Endothelial cell of umbilical vein (primary cell): Measurements from ENCODE around the gene C6orf89.

Source experiments
- EZH2 ChIP-seq: IDR thresholded peaks from 2 replicates; pipeline ENCODE4 v1.6.1; 2012; ENCODE audit warnings: borderline replicate concordance, low read depth, mild to moderate bottlenecking, moderate library complexity, low read length, inconsistent platforms; ENCODE audit not compliant: severe bottlenecking
- POLR2A ChIP-seq: IDR thresholded peaks from 2 replicates; pipeline ENCODE4 v1.6.1; 2012; ENCODE audit warnings: low read depth, mild to moderate bottlenecking, control low read depth, low read length
- POLR2AphosphoS5 ChIP-seq: IDR thresholded peaks from 2 replicates; pipeline ENCODE4 v1.6.1; 2012; ENCODE audit warnings: low read depth, mild to moderate bottlenecking, control low read depth, low read length, moderate library complexity; ENCODE audit not compliant: insufficient read depth
- TF ChIP-seq, protein P1 (sequence below), 2 donors: IDR thresholded peaks; 1 replicate in 1 of 2; 2 replicates in 1 of 2; pipeline ENCODE4 v1.5.1; 2011; ENCODE audit warnings: low read length in 2 of 2, mild to moderate bottlenecking in 2 of 2, moderate library complexity in 2 of 2, control low read depth in 1 of 2, inconsistent platforms in 1 of 2, low read depth in 1 of 2; ENCODE audit not compliant: insufficient read depth in 1 of 2; ENCODE audit errors: extremely low read depth in 1 of 2

DNA sequence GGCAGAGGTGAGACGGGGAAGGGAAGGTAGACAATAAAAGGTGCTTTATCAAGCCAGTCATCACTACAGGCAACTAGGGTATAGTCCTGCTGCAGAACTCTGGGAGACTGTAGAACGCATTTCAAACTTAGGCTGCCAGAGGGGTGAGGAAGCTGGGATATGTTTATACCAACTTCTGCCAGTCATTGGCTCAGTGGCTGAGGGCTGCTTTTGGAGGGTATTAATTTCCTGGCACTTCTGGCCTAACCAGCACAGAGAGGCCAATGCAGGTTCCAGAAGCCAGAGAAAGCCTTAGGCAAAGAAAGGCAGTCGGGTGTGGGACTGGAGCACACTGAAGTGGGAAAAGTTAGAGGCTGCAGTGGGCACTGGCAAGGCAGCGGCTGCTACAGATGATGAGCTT, 42.6 kb upstream of the C6orf89 start:
- TF ChIP-seq, protein P1, sequence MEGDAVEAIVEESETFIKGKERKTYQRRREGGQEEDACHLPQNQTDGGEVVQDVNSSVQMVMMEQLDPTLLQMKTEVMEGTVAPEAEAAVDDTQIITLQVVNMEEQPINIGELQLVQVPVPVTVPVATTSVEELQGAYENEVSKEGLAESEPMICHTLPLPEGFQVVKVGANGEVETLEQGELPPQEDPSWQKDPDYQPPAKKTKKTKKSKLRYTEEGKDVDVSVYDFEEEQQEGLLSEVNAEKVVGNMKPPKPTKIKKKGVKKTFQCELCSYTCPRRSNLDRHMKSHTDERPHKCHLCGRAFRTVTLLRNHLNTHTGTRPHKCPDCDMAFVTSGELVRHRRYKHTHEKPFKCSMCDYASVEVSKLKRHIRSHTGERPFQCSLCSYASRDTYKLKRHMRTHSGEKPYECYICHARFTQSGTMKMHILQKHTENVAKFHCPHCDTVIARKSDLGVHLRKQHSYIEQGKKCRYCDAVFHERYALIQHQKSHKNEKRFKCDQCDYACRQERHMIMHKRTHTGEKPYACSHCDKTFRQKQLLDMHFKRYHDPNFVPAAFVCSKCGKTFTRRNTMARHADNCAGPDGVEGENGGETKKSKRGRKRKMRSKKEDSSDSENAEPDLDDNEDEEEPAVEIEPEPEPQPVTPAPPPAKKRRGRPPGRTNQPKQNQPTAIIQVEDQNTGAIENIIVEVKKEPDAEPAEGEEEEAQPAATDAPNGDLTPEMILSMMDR (IDR thresholded peaks at IDR 0.05; ENCODE audit: extremely low read depth in 1 of 2, insufficient read depth in 1 of 2, low read depth in 1 of 2, low read length in 2 of 2) = no peak
- TF ChIP-seq POLR2AphosphoS5 (no peak), EZH2 (no peak), POLR2A (no peak)
